GM12878 (cell line): Measurements from ENCODE around the gene CDC42BPA.

Experiments
- ATF2 ChIP-seq: IDR thresholded peaks from 2 replicates; pipeline ENCODE4 v1.6.1; 2012; ENCODE audit warnings: low read length, inconsistent platforms
- CBX5 ChIP-seq: sonication (generic); IDR thresholded peaks from 2 replicates; pipeline ENCODE4 v1.6.1; 2016; ENCODE audit warnings: low read depth, moderate library complexity, mild to moderate bottlenecking, inconsistent platforms
- CEBPZ ChIP-seq: fragments of 150-350 bp; IDR thresholded peaks from 2 replicates; pipeline ENCODE4 v1.6.1; 2016; ENCODE audit warnings: low read depth, low read length
- CHD2 ChIP-seq: IDR thresholded peaks from 2 replicates; pipeline ENCODE4 v1.6.1; 2011; ENCODE audit warnings: low read depth, low read length, improper control_type of control experiment, borderline replicate concordance
- CTCF ChIP-seq, 3 experiments: IDR thresholded peaks in 2 of 3; conservative IDR thresholded peaks in 1 of 3; 2 replicates each; pipeline ENCODE4 v1.5.1; 2011; ENCODE audit warnings: low read depth in 3 of 3, low read length in 3 of 3, mild to moderate bottlenecking in 3 of 3, control low read depth in 2 of 3, moderate library complexity in 2 of 3, inconsistent platforms in 1 of 3, mixed read lengths in 1 of 3; ENCODE audit not compliant: control insufficient read depth in 2 of 3, insufficient read depth in 1 of 3; ENCODE audit errors: extremely low read depth in 1 of 3
- EP300 ChIP-seq, 2 experiments: fragments of 150-350 bp in 1 of 2; IDR thresholded peaks; 2 replicates each; pipeline ENCODE4 v1.6.1; 2011 to 2012; ENCODE audit warnings: low read depth in 2 of 2, low read length in 2 of 2, borderline replicate concordance in 1 of 2, improper control_type of control experiment in 1 of 2, inconsistent platforms in 1 of 2; ENCODE audit not compliant: control insufficient read depth in 1 of 2
- ESRRA ChIP-seq: IDR thresholded peaks from 2 replicates; pipeline ENCODE4 v1.6.1; 2012; ENCODE audit warnings: mild to moderate bottlenecking, low read length, improper control_type of control experiment
- KAT2A ChIP-seq: conservative IDR thresholded peaks from 2 replicates; pipeline ENCODE4 v1.6.1; 2011; ENCODE audit warnings: low read depth, low read length; ENCODE audit not compliant: control insufficient read depth
- POLR2A ChIP-seq: IDR thresholded peaks from 2 replicates; pipeline ENCODE4 v1.6.1; 2011; ENCODE audit warnings: low read depth, mild to moderate bottlenecking, low read length
- RAD21 ChIP-seq: IDR thresholded peaks from 2 replicates; pipeline ENCODE4 v1.6.1; 2011; ENCODE audit warnings: mild to moderate bottlenecking, low read depth, low read length, moderate library complexity; ENCODE audit not compliant: insufficient read depth
- RB1 ChIP-seq: fragments of 450-650 bp; formaldehyde crosslinking; IDR thresholded peaks from 2 replicates; pipeline ENCODE4 v1.6.1; 2017; ENCODE audit warnings: mild to moderate bottlenecking, borderline replicate concordance
- ZNF274 ChIP-seq: IDR thresholded peaks from one replicate; pipeline ENCODE4 v1.8.0; 2011; ENCODE audit not compliant: insufficient read length, insufficient read depth

GRCh38 chr1:227299241-227299627 lies 19.1 kb downstream of the CDC42BPA start:
- no peak for TF ChIP-seq POLR2A
- no peak for TF ChIP-seq KAT2A
- TF ChIP-seq CHD2: no peak
- TF ChIP-seq ESRRA: no peak
- TF ChIP-seq ZNF274: no peak
- TF ChIP-seq RB1: no peak
- TF ChIP-seq RAD21: no peak
- no peak for TF ChIP-seq ATF2
- TF ChIP-seq CTCF (IDR thresholded peaks at IDR 0.05 in 2 of 3, conservative IDR thresholded peaks at IDR 0.05 in 1 of 3; ENCODE audit: control insufficient read depth in 2 of 3, extremely low read depth in 1 of 3, insufficient read depth in 1 of 3, low read depth in 3 of 3, low read length in 3 of 3): no peak
- no peak for TF ChIP-seq CEBPZ
- TF ChIP-seq CBX5: no peak
- no peak for TF ChIP-seq EP300 (IDR thresholded peaks at IDR 0.05; ENCODE audit: borderline replicate concordance in 1 of 2, control insufficient read depth in 1 of 2, low read depth in 2 of 2, low read length in 2 of 2)
